KG1 (cell line): ENCODE results near the gene PRKCD.
A peak's percentile ranks its signal among the peaks of the same experiment; 100 is the strongest.

Experiments used
- DNase-seq: peaks from one replicate; lab custom pipeline; 2025; lab: John Stamatoyannopoulos, UW

Gene PRKCD

GRCh38 chr3:53160660-53161449 is at the start of gene PRKCD:
Gene PRKCD, plus strand, starts transcription at chr3:53161209. Its CDS starts 17,214 bp downstream, at chr3:53178423.
- no peak for DNase-seq

GRCh38 chr3:53111822-53112221 is 49.2 kb upstream of the PRKCD start:
- no peak for DNase-seq

GRCh38 chr3:53113293-53114010 is 47.6 kb upstream of the PRKCD start:
- DNase-seq = no peak

GRCh38 chr3:53114011-53114400 is 47.0 kb upstream of the PRKCD start:
- peak; percentile 54 for DNase-seq

GRCh38 chr3:53114412-53115074 is 46.5 kb upstream of the PRKCD start:
- no peak for DNase-seq

GRCh38 chr3:53116956-53117355 is 44.1 kb upstream of the PRKCD start:
- DNase-seq = no peak

- DNase-seq = no peak
These were observed 40.7 kb upstream of the PRKCD start for GRCh38 chr3:53120336-53120735.

- DNase-seq = no peak
These were observed 38.6 kb upstream of the PRKCD start for GRCh38 chr3:53122255-53122932.

GRCh38 chr3:53122933-53123305 is 38.1 kb upstream of the PRKCD start:
- DNase-seq = no peak

- DNase-seq = no peak
These were observed 37.5 kb upstream of the PRKCD start for GRCh38 chr3:53123510-53123909.

- no peak for DNase-seq
These were observed 37.1 kb upstream of the PRKCD start for GRCh38 chr3:53123953-53124352.

GRCh38 chr3:53126601-53127000 is 34.4 kb upstream of the PRKCD start:
- DNase-seq = no peak

GRCh38 chr3:53129344-53129743 is 31.7 kb upstream of the PRKCD start:
- no peak for DNase-seq

- peak; percentile 93 for DNase-seq
These were observed 30.6 kb upstream of the PRKCD start, which contains the start of gene RFT1 for GRCh38 chr3:53130179-53131061. Gene RFT1, minus strand, starts transcription at chr3:53130435. Its CDS starts 35 bp downstream, at chr3:53130400.

- DNase-seq = no peak
These were observed 29.9 kb upstream of the PRKCD start for GRCh38 chr3:53131096-53131495.

- no peak for DNase-seq
These were observed 28.7 kb upstream of the PRKCD start for GRCh38 chr3:53132347-53132746.

GRCh38 chr3:53134631-53135232 is 26.3 kb upstream of the PRKCD start:
- DNase-seq = peak; percentile 24

GRCh38 chr3:53137221-53137620 is 23.8 kb upstream of the PRKCD start:
- DNase-seq = no peak

- no peak for DNase-seq
These were observed 23.1 kb upstream of the PRKCD start for GRCh38 chr3:53137835-53138446.
